Measurements from ENCODE around the gene FMNL2.

GRCh38 chr2:152292991-152293390 lies 42.0 kb upstream of the FMNL2 start:
- TF ChIP-seq ZFX (IDR thresholded peaks at IDR 0.05; ENCODE audit: borderline replicate concordance): no peak
- no peak for TF ChIP-seq CTCF (IDR thresholded peaks at IDR 0.05)
